ENCODE results near the gene ERC2.
A peak's percentile ranks its signal among the peaks of the same experiment; 100 is the strongest.

Gene ERC2

DNA sequence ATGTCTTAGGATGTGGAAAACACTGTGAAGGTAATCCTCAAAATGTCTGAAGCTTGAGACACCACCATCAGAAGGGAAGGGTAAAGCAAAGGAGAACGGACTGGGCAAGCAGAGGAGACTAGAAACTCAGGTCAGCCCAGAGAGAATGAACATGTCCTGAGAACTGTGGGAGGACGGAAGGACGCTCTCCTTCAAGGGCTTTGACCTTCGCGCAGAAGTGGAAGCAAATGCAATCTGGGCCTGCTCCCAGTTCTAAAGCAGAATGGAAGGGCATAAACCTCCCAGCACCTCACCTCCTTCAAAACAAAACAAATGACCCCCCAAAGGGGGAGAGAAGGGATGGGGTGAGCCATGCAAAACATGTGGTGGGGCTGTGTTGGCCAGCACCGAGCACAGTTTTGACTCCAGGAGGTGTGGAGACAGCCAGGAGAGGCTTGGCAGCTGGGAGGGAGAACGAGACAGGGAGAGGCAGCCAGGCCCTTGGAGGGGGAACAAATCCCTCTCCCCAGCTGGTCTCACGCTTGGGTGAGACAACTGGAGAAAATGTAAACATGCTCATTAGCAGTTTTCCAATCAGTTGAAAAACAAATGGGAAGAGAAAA lies 758.8 kb downstream of the ERC2 start:
- FAIRE-seq (no peak), DNase-seq (ENCODE audit: insufficient read length, low spot score) (no peak)

DNA sequence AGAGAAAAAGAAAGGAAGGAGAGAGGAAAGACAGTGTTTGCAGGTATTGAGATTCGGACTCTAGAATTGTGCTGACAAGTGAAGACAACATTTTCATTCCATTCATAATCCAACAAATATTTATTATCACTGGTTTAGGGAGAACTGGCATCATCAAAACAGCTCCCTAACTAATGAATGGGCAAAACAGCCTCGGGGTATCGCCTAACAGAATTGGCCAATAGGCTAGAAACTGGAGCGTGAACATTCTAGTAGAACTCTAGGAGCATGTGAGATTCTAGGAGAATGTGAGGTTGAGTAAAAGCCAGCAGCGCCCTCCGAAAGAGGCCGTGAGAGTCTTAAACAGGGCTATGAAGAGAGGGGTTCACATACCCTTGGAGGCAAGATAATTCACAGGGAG lies 759.3 kb downstream of the ERC2 start:
- DNase-seq (ENCODE audit: insufficient read length, low spot score), result no peak
- no peak for FAIRE-seq

DNA sequence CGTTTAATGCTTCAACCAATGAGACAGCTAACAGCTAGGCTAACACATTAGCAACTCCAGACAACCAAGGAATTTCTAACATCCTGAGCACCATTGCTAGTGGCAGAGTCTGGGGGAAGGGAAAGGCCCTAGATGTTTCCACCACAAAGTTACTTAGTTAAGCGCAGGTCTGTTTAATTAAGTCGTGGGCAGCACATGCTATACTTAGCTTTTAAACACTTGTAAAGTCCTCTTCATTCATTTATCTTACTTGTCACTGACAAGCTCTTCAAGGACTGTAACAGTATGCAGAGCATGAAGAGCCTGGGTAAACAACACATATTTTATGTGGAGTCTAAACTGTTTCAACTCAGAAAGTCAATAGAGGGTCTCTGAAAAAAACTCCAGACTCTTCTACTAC lies 760.0 kb downstream of the ERC2 start:
- DNase-seq (ENCODE audit: insufficient read length, low spot score), result no peak
- no peak for FAIRE-seq

DNA sequence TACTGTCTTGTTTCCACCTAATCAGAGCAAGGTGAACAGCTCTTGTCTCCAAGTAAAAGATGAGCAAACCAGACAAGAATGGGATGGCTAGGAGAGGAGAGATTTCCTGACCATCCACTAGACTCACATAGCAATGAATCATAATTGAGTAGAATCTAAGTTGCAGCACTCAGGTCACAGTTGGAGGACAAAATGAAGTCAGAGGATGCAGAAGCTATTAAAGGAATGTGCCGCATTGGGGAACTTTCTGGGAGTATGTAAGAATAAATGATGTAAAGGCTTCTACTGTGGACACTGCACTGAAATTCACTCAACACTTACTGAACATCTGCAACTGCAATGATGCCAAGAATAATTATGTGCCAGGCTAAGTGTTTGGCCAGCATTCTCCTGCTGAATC lies 763.7 kb downstream of the ERC2 start:
- FAIRE-seq, result no peak
- no peak for DNase-seq (ENCODE audit: insufficient read length, low spot score)

DNA sequence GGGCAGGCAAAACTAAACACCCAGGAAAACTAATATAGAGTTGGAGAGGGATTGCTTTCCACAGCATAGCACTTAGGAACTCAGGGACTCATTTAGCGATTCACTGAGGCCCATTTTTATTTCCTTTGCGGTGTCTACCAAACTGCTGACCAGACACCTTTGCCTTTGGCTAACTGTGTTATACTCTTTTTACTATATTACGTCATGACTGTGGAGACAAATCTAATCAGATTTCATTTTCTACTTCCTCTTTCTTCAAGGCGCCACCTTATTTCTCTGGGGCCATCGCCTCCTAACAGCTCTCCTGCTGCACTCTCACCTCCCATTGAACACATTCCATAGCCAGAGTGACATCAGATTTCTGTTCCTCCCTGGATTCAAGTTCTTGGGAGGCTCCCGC lies 765.4 kb downstream of the ERC2 start:
- FAIRE-seq, result no peak
- no peak for DNase-seq (ENCODE audit: insufficient read length, low spot score)

DNA sequence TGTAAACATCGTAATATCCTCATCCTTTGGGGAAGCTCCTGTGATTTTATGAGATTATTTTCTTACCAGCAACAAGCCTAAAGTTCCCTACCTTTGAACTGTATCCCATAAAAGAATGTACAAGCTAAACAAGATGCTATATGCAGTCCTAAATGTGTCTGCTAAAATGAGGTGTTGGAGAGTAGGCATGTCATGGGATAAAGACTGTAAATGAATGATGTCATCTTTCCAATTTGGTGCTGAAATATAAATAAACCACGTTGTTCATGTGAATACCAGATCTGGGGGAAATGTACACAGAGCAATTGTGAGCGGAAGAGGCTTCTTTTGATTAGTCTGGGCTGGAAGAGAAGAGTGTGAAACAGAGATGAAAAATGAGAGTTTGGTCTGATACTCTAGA lies 766.3 kb downstream of the ERC2 start:
- FAIRE-seq (no peak), DNase-seq (ENCODE audit: insufficient read length, low spot score) (no peak)

DNA sequence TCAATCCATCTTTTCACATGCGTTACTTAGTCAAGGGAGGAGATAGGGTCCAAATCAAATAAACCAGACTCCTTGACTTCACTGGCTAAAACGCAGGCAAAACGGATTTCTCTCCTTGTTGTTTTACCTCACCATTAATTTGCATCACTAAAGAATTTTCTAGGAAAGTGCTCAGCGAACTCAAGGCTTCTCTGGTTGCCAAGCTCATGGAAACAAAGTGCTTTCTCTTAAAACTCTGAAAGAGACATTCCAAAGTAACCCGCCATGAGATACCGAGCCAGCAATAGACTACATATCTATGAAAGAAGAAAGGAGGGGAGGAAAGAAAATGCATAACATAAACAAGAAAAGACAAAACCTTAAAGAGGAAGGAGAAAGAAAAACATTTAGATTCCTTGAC lies 769.4 kb downstream of the ERC2 start:
- FAIRE-seq, result no peak
- DNase-seq (ENCODE audit: insufficient read length, low spot score), result no peak

DNA sequence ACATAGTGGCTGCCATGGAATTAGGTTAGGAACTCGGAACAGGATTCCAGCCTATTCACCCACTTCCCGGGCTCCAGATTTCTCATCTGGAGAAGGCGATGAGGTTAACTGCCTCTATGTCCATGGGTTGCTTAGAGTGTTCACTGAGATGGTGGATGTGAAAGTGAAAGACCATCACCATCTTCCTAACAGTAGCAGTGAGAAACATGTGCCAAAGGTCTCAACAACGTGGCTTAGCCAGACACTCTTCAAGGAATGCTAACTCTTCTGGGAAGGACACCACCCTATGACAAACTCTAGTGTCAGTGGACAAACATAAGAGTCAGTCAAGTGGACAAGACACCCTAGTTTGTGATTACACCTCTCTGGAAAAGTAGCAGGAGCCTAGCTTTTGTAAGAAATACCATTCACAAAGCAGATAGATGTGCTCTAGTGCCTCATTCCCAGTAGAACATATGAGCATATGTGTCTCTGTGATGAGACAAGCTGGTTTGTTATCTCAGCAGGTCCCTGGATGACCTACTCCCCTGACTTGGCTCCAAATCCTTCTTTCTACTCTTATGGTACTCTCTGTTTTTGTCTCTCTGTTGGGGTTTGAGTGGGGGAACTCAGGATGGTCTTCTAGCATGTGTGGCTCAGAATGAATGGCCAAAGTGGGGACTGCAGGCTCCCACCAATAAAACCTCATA lies 770.9 kb downstream of the ERC2 start:
- FAIRE-seq (peak; percentile 26), DNase-seq (ENCODE audit: insufficient read length, low spot score) (no peak)

DNA sequence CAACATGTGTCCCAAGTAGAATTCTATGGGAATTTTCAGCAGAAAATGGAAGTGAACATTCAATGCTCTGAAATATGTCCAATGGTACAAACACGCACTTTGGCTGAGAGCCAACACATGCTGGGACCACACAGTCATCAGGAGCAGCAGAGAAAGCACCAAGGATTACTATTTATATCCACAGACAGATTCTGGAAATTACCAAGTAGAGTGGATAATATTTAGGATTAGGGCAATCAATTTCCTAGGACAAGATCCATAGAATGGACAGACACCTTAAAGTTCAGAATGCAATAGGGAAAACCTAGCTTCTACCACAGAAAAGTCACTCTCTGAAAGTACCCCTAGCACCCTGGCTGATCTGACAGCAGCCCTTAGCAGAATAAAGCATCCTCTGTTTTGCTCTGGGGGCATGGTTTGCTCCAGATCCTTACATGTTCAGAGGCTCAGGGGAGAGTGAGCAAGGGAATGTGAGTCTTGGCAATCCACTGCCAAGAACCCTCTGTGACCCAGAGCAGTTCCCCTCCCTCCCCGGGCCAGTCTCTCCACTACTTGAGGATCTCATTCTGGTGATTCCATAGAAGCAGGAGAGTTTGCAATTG lies 775.2 kb downstream of the ERC2 start:
- FAIRE-seq (no peak), DNase-seq (ENCODE audit: insufficient read length, low spot score) (no peak)

DNA sequence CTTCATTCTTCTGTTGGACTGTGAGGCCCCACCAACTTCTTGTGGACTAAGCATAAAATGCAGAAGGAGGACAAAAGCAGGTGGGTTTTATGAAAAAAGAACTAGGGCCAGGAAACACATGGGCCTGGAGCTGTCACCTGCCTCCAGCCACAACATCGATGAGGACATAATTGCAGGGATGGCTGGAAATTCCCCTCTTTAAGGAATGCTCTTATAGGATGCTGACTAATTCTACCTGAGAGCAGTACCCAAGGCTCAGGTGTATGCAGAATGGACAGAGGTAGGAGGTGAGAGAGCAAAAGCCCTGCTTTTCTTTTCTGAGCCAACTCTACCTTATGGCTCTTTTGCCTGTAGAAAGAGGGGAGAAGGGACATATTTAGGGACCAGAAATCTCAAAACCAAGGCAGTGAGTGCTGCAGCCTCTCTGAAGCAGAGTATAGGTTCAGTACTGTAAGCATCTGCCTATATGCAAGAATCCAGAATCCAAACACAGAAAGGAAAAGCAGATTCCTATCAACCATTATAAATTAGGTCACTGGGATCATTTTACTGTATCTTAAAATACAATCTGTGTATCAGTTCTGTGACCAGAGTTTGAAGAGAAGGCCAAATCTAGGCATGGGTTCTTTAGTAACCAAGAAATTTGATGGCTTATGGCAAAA lies 775.8 kb downstream of the ERC2 start:
- DNase-seq (ENCODE audit: insufficient read length, low spot score), result no peak
- no peak for FAIRE-seq

DNA sequence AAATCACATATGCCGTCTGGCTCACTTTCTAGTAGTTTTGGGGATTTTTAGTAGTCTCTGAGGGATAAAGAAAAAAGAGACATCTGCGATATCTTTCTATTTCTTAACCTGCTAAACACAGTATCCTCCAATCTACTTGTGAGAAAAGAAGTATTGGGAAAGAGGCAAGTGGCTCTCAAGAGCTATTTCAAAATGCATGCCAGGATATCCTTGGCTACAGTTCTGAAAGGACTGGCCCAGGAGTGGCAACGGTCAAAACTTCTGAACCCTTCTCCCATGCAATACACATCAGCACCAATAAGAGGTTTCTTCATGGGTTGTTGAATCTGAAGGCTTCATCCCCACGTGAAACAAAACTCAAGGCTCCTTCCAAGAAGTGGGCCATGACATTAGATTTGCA lies 777.1 kb downstream of the ERC2 start:
- FAIRE-seq, result no peak
- DNase-seq (ENCODE audit: insufficient read length, low spot score), result no peak

DNA sequence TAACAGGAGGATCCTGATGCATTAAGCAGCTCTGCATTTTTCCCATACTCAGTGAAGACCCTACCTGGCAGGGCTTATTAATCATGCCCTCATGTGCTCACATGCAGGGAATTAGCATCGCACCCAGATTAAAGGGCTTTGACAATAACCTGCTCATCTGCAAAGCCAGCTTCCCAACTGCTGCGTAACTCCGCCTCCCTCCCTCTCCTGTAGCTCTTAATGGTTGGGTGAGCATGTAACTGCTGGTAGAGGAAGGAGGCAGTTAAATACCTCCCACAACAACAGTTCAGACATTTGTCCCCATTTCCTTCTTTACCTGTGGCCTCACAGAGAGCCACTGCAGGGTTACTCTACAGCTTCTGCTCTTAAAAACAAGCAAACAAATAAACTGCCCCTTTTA lies 777.5 kb downstream of the ERC2 start:
- FAIRE-seq (no peak), DNase-seq (ENCODE audit: insufficient read length, low spot score) (no peak)

DNA sequence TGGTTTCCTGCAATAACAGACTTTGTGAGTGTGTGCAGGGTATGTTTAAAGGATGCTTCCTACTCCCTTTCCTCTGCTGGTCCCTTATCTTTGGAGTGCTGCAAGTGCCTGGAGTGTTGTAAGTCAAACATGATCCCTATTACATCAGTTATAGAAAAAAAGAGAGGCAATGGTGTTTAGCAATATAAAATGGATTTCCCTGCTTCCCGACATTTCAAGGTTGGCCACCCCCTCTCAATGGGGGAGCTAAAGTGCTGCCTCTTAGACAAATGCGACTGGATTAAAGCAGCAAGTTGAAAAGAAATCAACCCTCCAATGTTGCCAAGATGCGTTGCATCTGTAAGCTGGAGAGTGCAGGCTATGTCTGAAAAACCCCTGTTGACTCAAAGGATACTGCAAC lies 778.1 kb downstream of the ERC2 start:
- FAIRE-seq, result no peak
- no peak for DNase-seq (ENCODE audit: insufficient read length, low spot score)

DNA sequence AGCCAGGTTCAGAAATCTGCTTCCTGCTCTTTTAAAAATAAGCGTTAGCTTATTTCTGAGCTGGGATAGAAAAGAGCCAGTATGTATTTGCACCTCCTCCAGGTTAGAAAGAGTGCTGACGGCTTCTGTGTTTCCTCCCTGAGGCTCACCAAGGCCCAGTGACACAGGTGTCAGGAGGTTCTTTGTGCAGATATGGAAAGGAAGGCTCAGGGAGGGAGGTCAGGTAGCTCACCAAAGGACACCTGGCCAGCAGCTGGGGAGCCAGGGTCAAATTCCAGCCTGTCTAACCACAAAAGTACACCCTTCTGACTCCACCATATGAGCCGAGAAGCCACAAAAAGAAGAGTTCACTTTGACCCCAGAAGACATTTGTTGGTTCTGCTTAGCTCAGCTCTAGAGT lies 780.1 kb downstream of the ERC2 start:
- FAIRE-seq, result no peak
- no peak for DNase-seq (ENCODE audit: insufficient read length, low spot score)

DNA sequence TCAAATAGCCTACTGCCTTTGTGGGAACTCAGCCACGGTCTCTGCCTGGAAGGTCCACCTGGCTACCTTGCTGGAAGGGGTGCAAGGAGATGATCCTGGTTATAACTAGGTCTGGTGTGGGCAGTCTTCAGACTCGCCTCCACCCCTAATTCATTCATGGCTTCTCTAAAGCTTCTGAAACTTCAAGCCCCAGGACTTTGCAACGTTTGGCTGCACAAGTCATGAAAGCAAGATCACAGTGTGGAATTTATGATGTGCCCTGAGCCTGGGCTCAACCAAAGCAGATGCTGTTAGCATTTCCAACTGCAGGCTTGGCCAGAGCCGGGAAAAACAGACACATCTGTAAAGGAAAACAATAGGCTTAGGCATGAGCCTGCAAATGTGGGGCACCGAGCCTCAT lies 780.7 kb downstream of the ERC2 start:
- FAIRE-seq (no peak), DNase-seq (ENCODE audit: insufficient read length, low spot score) (no peak)

DNA sequence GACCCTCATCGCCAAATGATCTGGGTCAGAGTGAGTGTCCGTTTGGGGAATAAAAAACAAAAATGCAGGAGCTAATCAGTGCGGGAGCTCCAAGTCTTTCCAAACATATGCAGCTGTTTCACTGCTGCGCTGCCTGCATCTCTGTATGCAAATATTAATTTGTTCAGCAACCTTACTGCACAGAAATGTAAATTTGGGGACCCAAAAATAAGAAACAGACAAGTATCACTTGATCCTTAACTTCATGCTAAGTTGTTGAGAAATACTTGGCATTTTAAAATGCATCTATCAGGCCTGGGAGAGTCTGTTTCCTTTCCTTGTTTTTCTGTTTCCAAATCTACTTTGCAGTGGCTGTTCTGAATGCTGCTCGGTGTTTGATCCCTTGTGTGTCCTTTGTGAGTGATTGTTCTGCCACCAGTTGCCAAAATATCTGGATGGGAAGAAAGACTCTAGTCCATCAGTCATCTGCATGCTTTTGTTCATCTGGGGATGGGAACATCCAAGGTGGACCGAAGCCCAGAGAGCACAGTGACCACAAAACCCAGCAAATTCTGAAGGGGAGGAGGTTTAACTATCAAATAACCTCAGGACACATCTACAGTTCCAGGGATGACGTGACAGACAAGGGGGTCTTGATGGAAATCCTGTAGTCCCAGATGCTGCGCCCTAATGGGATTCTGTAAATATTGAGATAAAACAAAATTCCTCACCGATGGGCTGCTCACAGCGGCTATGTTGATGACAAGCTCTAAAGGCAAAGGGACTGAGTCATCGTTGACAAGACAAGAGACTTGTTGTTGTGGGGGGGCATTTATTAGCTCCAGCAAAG lies 781.6 kb downstream of the ERC2 start:
- no peak for FAIRE-seq
- peak; percentile 5 for DNase-seq (ENCODE audit: insufficient read length, low spot score)

DNA sequence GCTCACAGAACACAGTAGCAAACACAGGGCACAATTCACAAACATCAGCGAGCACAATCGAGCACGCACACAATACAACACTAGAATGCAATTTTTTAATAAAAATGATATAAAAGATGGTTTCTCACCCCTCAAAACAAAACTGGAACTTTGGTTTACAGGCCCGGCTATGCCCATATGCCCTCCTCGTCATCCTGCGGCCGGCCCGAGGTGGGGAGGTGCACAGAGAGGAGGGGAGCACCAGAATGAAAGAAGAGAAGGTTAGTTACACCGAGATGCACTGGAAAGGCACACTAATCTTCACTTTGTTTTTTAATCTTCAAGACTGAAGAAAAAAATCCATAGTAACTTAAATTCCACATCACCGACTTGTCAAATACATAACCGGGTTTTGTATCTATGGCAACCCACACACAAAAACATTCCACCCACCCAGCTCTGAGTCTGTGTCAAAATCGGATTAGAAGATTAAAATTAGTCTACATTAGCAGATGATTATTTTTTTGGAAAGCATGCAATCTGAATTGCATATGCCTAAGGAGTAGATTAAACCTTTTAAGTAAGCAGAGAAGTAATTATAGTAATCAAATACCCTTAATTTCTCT lies 784.5 kb downstream of the ERC2 start:
- FAIRE-seq (no peak), DNase-seq (ENCODE audit: insufficient read length, low spot score) (no peak)

DNA sequence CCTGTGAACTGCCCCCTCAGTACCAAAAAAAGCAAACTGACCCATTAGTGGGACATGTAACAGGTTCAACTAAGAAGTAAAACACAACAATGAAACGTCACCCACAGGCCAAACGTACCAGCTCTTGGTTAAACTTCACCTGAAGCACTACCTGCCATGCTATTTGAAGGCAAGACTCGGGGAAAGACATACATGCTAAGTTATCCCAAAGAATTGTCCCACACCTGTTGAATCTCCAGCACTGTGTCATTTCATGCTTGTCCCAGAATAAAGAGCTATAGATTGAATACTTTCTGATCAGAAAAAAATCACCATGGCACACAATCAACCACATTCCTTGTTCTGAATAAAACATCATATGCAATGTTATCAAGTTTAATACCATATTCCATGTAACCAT lies 785.8 kb downstream of the ERC2 start:
- FAIRE-seq (no peak), DNase-seq (ENCODE audit: insufficient read length, low spot score) (no peak)

DNA sequence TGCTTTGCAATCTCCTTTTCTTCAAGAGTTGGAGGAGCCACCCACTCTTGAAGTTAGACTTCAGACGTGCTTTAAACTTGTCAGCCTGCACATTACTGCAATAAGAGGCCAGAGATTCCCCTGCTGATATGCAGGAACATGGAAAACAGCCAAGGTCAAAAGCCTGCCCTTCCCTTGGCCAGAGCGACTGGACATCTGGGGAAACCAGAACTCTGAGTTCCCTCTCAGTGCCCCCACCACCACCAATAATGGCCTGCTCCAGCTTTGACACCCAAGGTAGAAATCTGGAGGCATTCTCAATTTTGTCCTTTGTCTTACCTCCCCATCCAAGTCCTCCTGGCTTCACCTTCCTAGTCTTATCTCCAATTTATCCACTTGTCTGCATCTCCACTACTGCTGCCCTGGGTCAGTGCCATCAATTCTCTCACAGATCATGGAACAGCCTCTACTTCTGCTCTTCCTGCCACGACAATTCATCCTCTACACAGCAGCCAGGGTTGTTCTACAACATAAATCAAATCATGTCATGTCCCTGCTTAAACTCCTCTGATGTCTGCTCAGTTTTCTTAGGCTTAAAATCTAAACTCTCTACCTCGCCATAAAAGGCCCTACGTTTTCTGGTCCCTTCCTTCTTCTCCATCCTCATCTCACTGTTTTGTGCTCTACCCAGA lies 789.6 kb downstream of the ERC2 start:
- no peak for DNase-seq (ENCODE audit: insufficient read length, low spot score)
- no peak for FAIRE-seq

DNA sequence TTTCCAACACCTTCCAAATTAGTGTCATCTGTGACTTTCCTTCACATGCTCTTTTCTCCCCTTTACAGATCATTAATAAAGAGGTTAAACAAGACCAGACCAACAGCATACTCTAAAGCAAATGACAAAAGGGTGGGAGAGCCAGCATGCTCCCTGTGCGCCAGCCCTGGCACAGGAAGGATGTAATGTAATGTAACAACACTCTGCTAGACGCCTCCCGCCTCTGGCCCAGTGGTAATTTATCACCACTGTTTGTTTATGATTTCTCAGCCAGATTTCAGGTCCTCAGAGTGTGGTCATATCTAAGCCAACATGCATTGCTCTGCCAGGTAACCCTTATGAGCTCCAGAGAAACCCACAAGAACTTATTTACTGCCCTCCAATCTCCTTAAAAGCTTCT lies 791.6 kb downstream of the ERC2 start:
- no peak for FAIRE-seq
- DNase-seq (ENCODE audit: insufficient read length, low spot score), result no peak
